IMR-90 (cell line): Measurements from ENCODE around the gene OMG. TPM values are rescaled to one million over a fixed set of nuclear protein-coding genes. Genes with fewer than 3 reads are reported as not detected.

Experiments
- ATAC-seq: fragments of 200-7000 bp; cut with Tn5 transposase; 2 replicates; pipeline ENCODE4 v1.9.1; 2020; ENCODE audit warnings: low read depth, mild to moderate bottlenecking, moderate library complexity
- BruUV-seq: library from RNA; stranded (reverse); fragments of 400-500 nt; replicated peaks from 2 replicates; lab custom pipeline; 2021; lab: Mats Ljungman, UMichigan
- CTCF ChIA-PET: fragments of 300-600 bp; formaldehyde crosslinking; extraction: SDS; loops from one replicate; lab custom pipeline; 2021; ENCODE audit warnings: antibody characterized with exemption; lab: Yijun Ruan, JAX
- POLR2A ChIA-PET: fragments of 300-600 bp; sonication (Branson Sonifier 250); formaldehyde crosslinking; loops from one replicate; lab custom pipeline; 2022; ENCODE audit warnings: antibody characterized with exemption; ENCODE audit not compliant: unreplicated experiment; lab: Charles Lee
- DNase-seq: peaks from one replicate; pipeline ENCODE4 v3.0.0; 2013
- H2AFZ ChIP-seq: replicated peaks from 2 replicates; pipeline ENCODE3; 2013; ENCODE audit warnings: low read length, mild to moderate bottlenecking; ENCODE audit not compliant: poor library complexity
- H2AK5ac ChIP-seq: 2 replicates; pipeline ENCODE4 v1.6.1; 2013; ENCODE audit warnings: low read depth, low read length, inconsistent platforms
- H2AK9ac ChIP-seq: replicated peaks from 2 replicates; pipeline ENCODE3; 2013; ENCODE audit warnings: mild to moderate bottlenecking, low read depth, low read length, moderate library complexity; ENCODE audit not compliant: poor library complexity
- H2BK120ac ChIP-seq: 2 replicates; pipeline ENCODE4 v1.6.1; 2013; ENCODE audit warnings: low read depth, low read length, inconsistent platforms
- H2BK15ac ChIP-seq: 3 replicates; pipeline ENCODE4 v1.6.1; 2013; ENCODE audit warnings: low read depth, low read length, inconsistent platforms
- H2BK20ac ChIP-seq: 2 replicates; pipeline ENCODE4 v1.6.1; 2013; ENCODE audit warnings: low read depth, mild to moderate bottlenecking, inconsistent platforms, low read length, moderate library complexity
- H2BK5ac ChIP-seq: 2 replicates; pipeline ENCODE4 v1.6.1; 2013; ENCODE audit warnings: mild to moderate bottlenecking, low read depth, low read length, inconsistent platforms; ENCODE audit not compliant: poor library complexity, severe bottlenecking
- H3K14ac ChIP-seq: replicated peaks from 2 replicates; pipeline ENCODE4 v1.6.1; 2013; ENCODE audit warnings: low read depth, low read length, inconsistent platforms
- H3K18ac ChIP-seq: 2 replicates; pipeline ENCODE4 v1.6.1; 2013; ENCODE audit warnings: low read depth, low read length, control low read depth
- H3K23ac ChIP-seq: 2 replicates; pipeline ENCODE4 v1.6.1; 2013; ENCODE audit warnings: low read depth, low read length, inconsistent platforms
- H3K27ac ChIP-seq: 2 replicates; pipeline ENCODE4 v1.5.1; 2013; ENCODE audit warnings: mild to moderate bottlenecking, control low read depth, low read length; ENCODE audit not compliant: insufficient read depth
- H3K27me3 ChIP-seq: 2 replicates; pipeline ENCODE4 v1.6.1; 2013; ENCODE audit warnings: low read length; ENCODE audit not compliant: control insufficient read depth, insufficient read depth
- H3K36me3 ChIP-seq: 2 replicates; pipeline ENCODE4 v1.6.1; 2013; ENCODE audit warnings: low read length, mixed read lengths; ENCODE audit not compliant: control insufficient read depth, insufficient read depth
- H3K4ac ChIP-seq: 2 replicates; pipeline ENCODE4 v1.6.1; 2013; ENCODE audit warnings: low read depth, low read length, inconsistent platforms
- H3K4me1 ChIP-seq: 2 replicates; pipeline ENCODE4 v1.6.1; 2013; ENCODE audit warnings: low read length, mixed read lengths; ENCODE audit not compliant: control insufficient read depth, insufficient read depth
- H3K4me2 ChIP-seq: 2 replicates; pipeline ENCODE4 v1.6.1; 2013; ENCODE audit warnings: low read depth, mild to moderate bottlenecking, control low read depth, low read length, moderate library complexity
- H3K4me3 ChIP-seq: 2 replicates; pipeline ENCODE4 v1.5.1; 2013; ENCODE audit warnings: low read depth, mild to moderate bottlenecking, control low read depth, low read length, moderate library complexity; ENCODE audit not compliant: insufficient read depth
- H3K56ac ChIP-seq: 2 replicates; pipeline ENCODE4 v1.6.1; 2013; ENCODE audit warnings: low read length, inconsistent platforms; ENCODE audit not compliant: insufficient read depth; ENCODE audit errors: extremely low read depth
- H3K79me1 ChIP-seq, 2 experiments: 2 replicates each; pipeline ENCODE4 v1.6.1; 2013; ENCODE audit warnings: low read length in 2 of 2, inconsistent platforms in 1 of 2, low read depth in 1 of 2
- H3K9ac ChIP-seq: 2 replicates; pipeline ENCODE4 v1.6.1; 2013; ENCODE audit warnings: low read depth, low read length, control low read depth
- H3K9me1 ChIP-seq: 2 replicates; pipeline ENCODE4 v1.6.1; 2013; ENCODE audit warnings: low read length, inconsistent platforms; ENCODE audit not compliant: insufficient read depth
- H3K9me3 ChIP-seq: 2 replicates; pipeline ENCODE4 v1.6.1; 2013; ENCODE audit warnings: low read length; ENCODE audit not compliant: control insufficient read depth, insufficient read depth
- H4K20me1 ChIP-seq: 2 replicates; pipeline ENCODE4 v1.6.1; 2013; ENCODE audit warnings: low read length, inconsistent platforms; ENCODE audit not compliant: insufficient read depth
- H4K5ac ChIP-seq: 2 replicates; pipeline ENCODE4 v1.6.1; 2013; ENCODE audit warnings: mild to moderate bottlenecking, low read depth, low read length, control low read depth
- H4K8ac ChIP-seq, 2 experiments: 2 replicates each; pipeline ENCODE4 v1.6.1; 2013; ENCODE audit warnings: low read depth in 2 of 2, low read length in 2 of 2, control low read depth in 1 of 2, inconsistent platforms in 1 of 2
- H4K91ac ChIP-seq: 2 replicates; pipeline ENCODE4 v1.6.1; 2013; ENCODE audit warnings: low read depth, low read length, inconsistent platforms; ENCODE audit not compliant: insufficient read depth
- BHLHE40 ChIP-seq: fragments of 150-350 bp; IDR thresholded peaks from 2 replicates; pipeline ENCODE4 v1.6.1; 2016; ENCODE audit warnings: mild to moderate bottlenecking, low read depth, low read length
- CHD1 ChIP-seq: IDR thresholded peaks from 2 replicates; pipeline ENCODE4 v1.6.1; 2012; ENCODE audit warnings: low read depth, low read length, improper control_type of control experiment
- CTCF ChIP-seq: conservative IDR thresholded peaks from 2 replicates; pipeline ENCODE4 v1.5.1; 2012; ENCODE audit warnings: mild to moderate bottlenecking, low read depth, low read length, improper control_type of control experiment
- FOS ChIP-seq: fragments of 150-350 bp; IDR thresholded peaks from 2 replicates; pipeline ENCODE4 v1.6.1; 2016; ENCODE audit warnings: low read depth, low read length
- MAFK ChIP-seq: IDR thresholded peaks from 2 replicates; pipeline ENCODE4 v1.6.1; 2012; ENCODE audit warnings: low read depth, low read length, improper control_type of control experiment
- MAZ ChIP-seq: IDR thresholded peaks from 2 replicates; pipeline ENCODE4 v1.6.1; 2012; ENCODE audit warnings: low read depth, mild to moderate bottlenecking, low read length, improper control_type of control experiment, moderate library complexity, borderline replicate concordance
- NFE2L2 ChIP-seq: fragments of 150-350 bp; IDR thresholded peaks from 2 replicates; pipeline ENCODE4 v1.6.1; 2016; ENCODE audit warnings: low read depth, mild to moderate bottlenecking, low read length
- RAD21 ChIP-seq: IDR thresholded peaks from 2 replicates; pipeline ENCODE4 v1.6.1; 2012; ENCODE audit warnings: low read length, improper control_type of control experiment
- RCOR1 ChIP-seq: IDR thresholded peaks from 2 replicates; pipeline ENCODE4 v1.6.1; 2012; ENCODE audit warnings: mild to moderate bottlenecking, low read length, improper control_type of control experiment; ENCODE audit not compliant: insufficient replicate concordance
- RFX5 ChIP-seq: IDR thresholded peaks from 2 replicates; pipeline ENCODE4 v1.8.0; 2012; ENCODE audit warnings: low read depth, mild to moderate bottlenecking, low read length, moderate library complexity
- SMC3 ChIP-seq: fragments of 150-350 bp; IDR thresholded peaks from 2 replicates; pipeline ENCODE4 v1.6.1; 2016; ENCODE audit warnings: low read depth, mild to moderate bottlenecking, antibody characterized with exemption, low read length, moderate library complexity
- USF2 ChIP-seq: fragments of 150-350 bp; IDR thresholded peaks from 2 replicates; pipeline ENCODE4 v1.6.1; 2017; ENCODE audit warnings: mild to moderate bottlenecking, antibody characterized with exemption, low read length, low read depth
- WGBS, 2 experiments: methylation state at CpG; one replicate each; pipeline versions ENCODE4 v1.1.5 to v1.1.7; 2013; ENCODE audit warnings: missing lambda C conversion rate in 2 of 2; ENCODE audit not compliant: insufficient read length in 1 of 2; ENCODE audit errors: extremely low coverage in 2 of 2; 5-methylcytosine and 5-hydroxymethylcytosine counted together
- dilution Hi-C: fragments of 300-500 bp; cut with HindIII; formaldehyde crosslinking; loops from one replicate; pipeline ENCODE4 v1.14.3; 2018; ENCODE audit warnings: low sequenced_read_pairs; ENCODE audit not compliant: unreplicated experiment
- in situ Hi-C: fragments of 300-500 bp; cut with MboI; formaldehyde crosslinking; loops from 3 replicates; pipeline ENCODE4 v1.14.3; 2019; ENCODE audit warnings: low sequenced_read_pairs, inconsistent platforms, mixed read lengths
- intact Hi-C: fragments of 100-400 bp; cut with micrococcal nuclease; formaldehyde crosslinking; loops from 2 replicates; pipeline ENCODE4 v1.10.0; 2022
- polyA plus RNA-seq, 3 experiments: library from polyadenylated mRNA; depleted of rRNA; stranded (reverse); fragments of >200 nt; gene quantifications; 2 replicates each; pipeline ENCODE4 v1.2.3, GENCODE V29; 2012; ENCODE audit warnings: low replicate concordance in 1 of 3
- total RNA-seq: library from RNA; depleted of rRNA; stranded (reverse); fragments of >200 nt; gene quantifications from 2 replicates; pipeline ENCODE4 v1.2.3, GENCODE V29; 2012

OMG gene
- total and polyA plus RNA-seq, 2 of the 4 experiments (the other 2 are of a cell fraction) = 0.18 TPM; not detected in 1

DNA sequence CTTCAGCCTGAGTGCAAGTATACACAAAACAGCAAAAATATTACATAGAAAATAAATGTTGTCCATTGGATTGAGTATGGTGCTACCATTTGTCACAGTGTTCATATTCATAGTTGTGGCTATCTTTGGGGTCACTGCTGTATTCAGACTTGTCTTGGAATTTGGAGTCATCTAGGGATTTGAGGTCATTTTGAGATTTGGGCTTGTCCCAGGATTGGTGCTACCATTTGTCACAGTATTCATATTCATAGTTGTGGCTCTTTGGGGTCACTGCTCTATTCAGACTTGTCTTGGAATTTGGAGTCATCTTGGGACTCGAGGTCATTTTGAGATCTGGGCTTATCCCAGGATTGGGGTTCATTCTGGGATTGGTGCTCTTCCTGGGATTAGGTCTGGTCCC is 24.8 kb downstream of the OMG start:
- Histone ChIP-seq H3K4me1 (peaks cover 8% of the 10 kb centered on the region), H4K5ac (no peak overlapping the region), H3K18ac (no peak overlapping the region), H2BK5ac (no peak overlapping the region), H2AK9ac (no peak overlapping the region), H3K4me3 (no peak overlapping the region), H3K56ac (no peak overlapping the region), H3K4ac (no peak overlapping the region), H3K14ac (no peak overlapping the region), H3K9me1 (peaks cover 9% of the 10 kb centered on the region; the same call in 1 of the 2 replicates), H3K27ac (peak overlapping the region; percentile 16; the same call in 1 of the 2 replicates), H4K91ac (no peak overlapping the region), H3K9ac (no peak overlapping the region), H3K4me2 (no peak overlapping the region), H2AFZ (no peak overlapping the region), H2BK15ac (no peak overlapping the region), H3K23ac (no peak overlapping the region), H3K27me3 (no peaks in the 10 kb centered on the region), H2BK120ac (no peak overlapping the region), H3K36me3 (peaks cover 6% of the 10 kb centered on the region), H2AK5ac (no peak overlapping the region), H3K79me1 (peaks cover 6 to 24% of the 10 kb centered on the region in 2 experiments), H2BK20ac (no peak overlapping the region), H4K20me1 (no peaks in the 10 kb centered on the region), H4K8ac (no peak overlapping the region), H3K9me3 (no peaks in the 10 kb centered on the region)
- in situ Hi-C loops (no loop called here), dilution Hi-C loops (no loop called here), intact Hi-C loops (no loop called here)
- no peak for DNase-seq
- no peak for ATAC-seq
- POLR2A ChIA-PET = no interaction called here
- WGBS, 2 experiments = 100% methylated on average over 1 of the region's 1 CpG; no CpG with 5 or more reads in 1 of the 2 experiments
- TF ChIP-seq CTCF (no peak), NFE2L2 (no peak), MAFK (no peak), CHD1 (no peak), SMC3 (no peak), FOS (no peak), BHLHE40 (no peak), USF2 (no peak), MAZ (no peak), RCOR1 (no peak), RFX5 (no peak), RAD21 (no peak)
- no TSS peak for BruUV-seq
- CTCF ChIA-PET = no interaction called here
